NCI-H524 (cell line): ENCODE measurements around the gene ZCCHC4.

Experiments
- DNase-seq, 2 experiments: peaks; one replicate each; lab custom pipeline; 2025; lab: John Stamatoyannopoulos, UW

ZCCHC4 gene

DNA sequence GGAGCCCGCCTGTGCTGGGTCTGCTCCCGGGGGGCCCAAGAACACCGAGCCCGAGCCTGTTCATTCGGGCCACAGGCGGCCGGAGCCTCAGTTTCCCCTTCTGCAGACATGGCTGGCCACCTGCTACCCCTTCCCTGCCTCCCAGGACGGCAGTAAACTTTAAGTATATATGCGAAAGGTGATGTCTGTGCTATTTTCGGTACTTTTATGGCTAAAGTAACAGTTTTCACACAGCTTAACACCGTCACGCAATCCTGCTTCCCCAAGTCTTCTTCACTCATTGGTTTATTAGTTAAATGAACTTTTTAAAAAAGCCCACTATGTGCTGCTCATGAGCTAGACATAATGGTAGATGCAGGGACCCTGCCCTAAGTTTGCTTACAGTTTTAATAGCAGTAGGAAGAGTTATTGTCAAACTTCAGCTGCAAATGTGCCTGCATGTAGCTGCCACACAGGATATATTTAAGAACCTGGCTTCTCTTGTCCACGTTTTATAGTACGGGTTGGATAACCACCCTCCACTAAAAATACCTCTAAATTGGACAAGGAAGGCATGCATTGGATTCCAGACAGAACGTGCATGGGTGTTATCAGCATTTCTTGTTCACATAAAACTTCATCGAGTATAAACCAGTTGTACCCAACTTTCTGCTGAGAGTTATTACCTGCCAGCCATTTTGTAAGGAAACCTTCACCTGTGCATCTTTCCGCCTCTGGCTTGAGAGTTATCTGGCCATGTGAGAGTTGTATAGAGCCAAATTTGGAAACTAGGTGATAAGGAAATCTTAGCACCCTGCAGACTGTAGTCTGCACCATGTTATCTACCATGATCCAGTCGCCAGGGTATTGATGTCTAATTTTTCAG, 65.2 kb downstream of the ZCCHC4 start:
- peak in 1 of 2 experiments; percentile 29 for DNase-seq

DNA sequence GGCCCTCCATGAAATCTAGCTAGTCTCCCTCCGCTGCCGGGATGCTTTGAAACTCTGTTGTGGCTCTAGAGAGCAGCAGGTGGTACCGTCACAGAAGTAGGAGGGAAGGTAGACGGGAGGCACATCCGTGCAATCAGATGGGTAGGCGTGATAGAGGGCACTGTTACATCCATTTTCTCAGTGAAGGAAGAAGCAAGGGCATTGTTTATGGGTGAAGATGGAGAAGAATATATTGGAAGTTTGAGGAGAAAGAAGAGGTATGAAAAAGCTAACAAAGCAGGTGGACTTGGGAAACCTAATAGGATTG, 65.8 kb downstream of the ZCCHC4 start:
- no peak for DNase-seq

DNA sequence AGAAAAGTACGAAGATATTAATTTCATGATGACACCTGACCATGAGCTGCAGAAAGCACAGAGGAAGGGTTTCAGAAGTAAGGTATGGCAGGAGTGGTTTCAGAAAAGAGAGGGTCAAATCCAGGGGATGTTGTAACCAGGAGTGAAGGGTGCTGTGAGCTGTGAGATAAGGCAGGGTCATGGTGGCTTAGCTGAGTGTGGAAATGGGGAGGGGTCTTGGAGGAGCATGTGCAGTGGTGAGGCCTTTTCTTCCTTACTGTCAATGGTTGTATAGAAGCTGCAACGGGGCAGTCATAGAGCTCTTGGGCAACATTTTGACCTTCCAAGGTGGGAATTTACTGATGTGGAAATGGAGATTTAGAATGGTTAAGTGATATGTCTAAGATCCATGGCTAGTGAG, 67.0 kb downstream of the ZCCHC4 start:
- DNase-seq = no peak

DNA sequence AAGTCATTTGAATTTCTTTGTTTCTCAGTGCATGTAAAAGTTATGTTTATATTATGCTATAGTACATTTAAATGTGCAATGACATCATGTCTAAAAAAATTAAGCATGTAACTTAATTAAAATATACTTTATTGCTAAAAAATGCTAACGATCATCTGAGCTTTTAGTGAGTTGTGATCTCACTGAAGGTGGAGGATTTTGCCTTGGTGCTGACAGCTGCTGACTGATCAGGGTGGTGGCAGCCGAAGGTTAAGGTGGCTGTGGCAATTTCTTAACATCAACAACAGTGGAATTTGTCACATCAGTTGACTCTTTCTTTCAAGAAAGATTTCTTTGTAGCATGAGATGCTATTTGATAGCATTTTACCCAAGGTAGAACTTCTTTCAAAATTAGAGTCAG, 71.1 kb downstream of the ZCCHC4 start:
- no peak for DNase-seq

DNA sequence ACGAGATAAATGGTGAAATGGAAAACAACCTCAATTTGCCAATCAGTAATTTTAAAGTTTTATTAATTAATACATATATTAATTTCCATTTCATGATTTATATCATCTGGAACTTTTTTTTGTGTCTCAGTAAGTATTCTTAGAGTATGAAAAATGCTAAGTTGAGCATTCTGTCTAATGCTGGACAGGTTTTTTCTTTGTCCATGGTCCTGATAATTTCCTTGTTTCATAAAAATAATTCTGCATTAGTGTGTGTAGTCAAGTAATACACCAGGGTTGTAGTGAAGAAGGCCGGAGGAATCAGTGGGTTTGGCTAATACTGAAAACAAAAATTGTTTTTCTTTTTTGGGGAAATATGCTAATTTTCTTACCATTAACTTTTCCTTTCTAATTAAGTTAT, 74.4 kb downstream of the ZCCHC4 start:
- no peak for DNase-seq

DNA sequence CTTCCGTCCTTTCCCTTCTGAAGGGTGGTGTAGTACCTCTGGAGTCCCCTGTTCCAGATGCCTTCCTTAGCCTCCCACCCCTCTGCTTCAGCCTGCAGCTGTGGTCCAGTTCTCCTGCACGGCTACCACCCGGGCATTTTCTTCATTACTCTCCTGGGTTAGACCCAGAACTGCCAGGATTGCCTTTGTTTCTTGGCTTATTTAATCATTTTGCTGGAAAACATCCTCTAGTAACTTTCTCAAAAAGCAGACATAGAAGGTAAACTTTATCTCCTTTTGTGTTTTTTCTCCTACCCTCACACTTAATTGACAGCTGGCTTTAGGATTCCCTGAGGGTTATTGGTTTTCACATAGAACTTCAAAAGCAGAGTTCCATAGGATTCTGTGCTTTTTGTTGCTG, 84.7 kb downstream of the ZCCHC4 start:
- no peak for DNase-seq

DNA sequence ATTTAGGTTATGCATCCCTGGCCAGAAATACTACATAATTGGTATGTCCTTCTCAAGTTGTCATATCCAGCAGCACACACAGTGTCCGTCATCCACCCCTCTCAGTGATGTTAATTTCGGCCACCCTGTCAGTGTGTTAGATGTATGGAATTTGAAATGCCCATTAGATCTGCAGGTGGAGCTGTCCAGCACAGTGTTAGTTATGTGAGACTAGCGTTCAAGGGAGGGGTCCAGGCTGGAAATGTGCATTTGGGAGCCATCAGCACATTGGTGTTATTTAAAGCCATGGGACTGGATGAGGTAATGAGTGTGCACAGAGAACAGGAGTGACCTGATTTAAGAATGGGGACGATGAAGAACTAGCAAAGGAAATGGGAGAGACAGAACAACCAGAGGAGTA, 86.9 kb downstream of the ZCCHC4 start:
- DNase-seq = no peak

DNA sequence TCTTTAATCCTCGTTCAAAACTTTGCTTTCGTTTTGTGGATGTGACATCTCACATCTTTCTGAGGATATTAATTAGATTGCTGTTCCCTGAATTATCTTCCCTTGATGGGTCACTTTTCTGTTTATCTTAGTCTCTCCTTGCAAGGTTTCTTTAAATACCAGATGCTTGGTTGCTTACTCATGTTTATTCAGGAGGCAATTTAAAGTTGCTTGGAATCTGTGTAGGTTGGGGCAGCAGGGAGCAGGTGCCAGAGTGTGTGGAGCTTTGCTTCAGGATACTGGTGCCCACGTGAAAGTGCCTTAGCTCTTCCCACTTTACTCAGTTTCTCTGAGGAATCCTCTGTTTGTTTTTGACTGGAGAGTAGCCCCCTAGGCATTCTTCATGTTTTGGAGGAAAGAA, 88.5 kb downstream of the ZCCHC4 start:
- peak in 1 of 2 experiments; percentile 6 for DNase-seq

DNA sequence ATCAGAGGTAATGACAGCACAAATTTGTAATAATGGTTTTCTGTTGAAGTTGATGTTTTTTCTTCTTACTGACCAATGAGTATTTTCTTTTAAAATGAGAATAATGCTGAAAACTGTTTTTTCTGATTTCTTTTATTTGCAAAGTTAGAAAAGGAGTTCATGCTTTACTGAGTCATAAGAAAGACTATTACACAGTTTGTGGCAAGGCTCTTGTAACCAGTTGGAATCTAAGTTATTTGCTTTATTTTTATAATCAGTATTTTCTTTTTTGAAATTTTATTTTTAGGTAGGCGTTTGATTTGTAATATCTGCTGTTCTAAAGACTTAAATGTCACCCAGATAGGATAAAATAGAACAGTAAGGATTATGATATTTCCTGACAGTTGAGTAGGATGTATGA, 89.9 kb downstream of the ZCCHC4 start:
- DNase-seq = no peak

DNA sequence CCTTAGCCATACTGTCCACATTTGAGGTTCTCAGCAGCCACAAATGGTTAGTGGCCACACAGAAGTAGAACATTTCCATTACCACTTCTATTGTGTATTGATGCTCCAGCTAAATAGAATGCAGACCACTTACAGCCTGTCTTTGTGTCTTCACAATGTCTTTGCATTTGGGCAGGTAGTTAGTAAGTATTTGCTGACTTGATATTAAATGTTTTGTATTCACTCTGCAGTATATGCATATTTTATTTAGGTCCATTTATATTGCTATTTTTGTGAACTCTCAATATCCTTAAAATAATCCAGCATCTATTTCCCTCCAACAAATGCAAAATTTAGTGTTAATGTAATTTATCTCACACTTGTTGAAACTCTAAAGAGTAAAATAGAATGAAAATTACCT, 91.1 kb downstream of the ZCCHC4 start:
- no peak for DNase-seq

DNA sequence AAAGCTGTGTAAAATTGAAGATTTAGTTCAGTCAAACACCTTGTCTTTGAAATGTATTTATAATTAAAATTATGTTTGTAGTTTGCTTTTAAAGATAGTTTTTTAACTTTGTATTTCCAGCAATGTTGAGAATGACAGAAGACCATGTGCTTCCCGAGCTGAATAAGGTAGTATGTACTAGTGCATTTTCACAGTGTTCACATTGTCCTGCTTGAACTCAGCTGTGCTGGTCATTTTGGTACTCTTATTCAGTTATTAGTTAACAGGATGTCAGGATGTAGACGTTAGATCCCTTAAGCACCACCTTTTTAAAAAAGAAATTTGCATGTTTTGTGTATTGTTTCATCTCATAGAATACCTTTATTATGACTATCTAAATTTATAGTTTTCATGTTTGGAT, 92.9 kb downstream of the ZCCHC4 start:
- DNase-seq = no peak

DNA sequence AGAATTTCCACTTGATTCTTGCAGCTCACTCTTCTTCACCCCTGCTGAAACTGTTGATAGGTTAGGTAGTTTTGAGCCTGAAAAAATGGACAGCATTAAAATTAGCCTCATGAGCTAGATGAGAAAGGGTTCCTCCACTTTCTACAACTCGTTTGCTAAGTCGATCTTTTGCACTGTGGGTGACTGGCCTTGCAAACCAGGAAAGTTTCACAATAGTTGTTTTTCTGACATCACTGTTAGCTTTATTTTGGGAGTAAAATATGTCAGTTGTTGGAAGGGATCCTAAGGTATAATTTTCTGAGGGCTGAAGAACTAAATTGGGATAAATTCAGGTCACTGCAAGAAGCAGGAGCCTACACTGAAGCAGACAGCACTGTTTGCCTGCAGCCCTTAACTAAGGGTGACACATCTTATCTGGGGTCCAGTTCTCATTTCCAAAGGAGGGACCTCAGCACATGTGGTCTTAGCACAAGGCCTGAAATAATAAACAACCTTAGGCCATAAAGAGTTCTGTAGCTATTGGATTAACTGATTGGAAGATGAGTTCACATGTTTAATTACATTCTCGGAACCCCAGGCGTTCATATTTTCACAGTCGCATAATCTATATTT, 93.6 kb downstream of the ZCCHC4 start:
- DNase-seq = no peak

DNA sequence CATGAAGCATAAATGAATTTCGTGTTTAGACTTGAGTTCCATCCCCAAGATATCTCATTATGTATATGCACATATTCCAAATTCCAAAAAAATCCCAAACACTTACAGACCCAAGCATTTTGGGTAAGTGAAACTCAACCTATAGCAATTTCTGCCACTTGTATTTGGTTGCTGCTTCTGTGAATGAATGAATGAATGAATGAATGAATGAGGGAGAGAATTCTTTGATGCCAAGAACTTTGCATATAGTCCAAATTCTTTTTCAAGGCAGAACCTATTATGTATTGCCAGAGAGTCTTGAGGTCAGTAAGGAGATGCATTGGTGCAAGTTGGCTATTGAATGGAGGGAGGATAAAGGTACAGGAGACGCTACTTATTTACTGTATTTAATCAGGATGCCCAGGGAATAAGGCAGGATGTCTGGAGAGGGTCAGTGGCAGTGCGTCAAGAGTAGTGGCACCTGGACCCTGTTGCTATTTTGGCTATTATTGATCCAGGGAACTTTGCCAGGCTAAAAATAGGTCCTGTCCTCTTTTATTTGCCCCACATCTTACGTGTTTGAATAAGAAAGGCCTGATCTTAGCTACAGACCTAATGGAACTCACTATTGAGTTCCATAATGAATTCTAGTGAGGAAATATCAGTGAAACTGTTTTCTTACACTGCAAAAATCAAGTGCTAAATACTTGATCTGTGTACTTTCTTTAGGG, 98.4 kb downstream of the ZCCHC4 start:
- no peak for DNase-seq

DNA sequence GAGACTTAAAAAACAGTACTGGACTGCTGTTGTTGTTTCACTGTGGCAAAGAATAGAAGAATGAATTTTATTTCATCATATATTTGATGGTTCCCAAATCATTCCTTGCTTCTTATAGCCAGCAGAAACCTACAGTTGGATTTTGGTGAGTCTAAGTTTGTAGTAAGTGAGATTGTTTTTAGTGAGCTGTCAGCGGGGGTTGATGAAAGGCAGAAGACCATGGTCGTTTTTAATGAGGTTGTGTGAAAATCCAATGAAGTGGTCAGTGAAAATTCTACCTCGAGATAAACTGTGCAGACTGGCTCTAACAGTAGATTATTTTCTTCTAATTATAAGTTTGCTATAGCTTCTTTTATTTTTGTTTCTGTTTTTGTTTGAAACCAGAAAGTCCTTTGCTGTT, 100.7 kb downstream of the ZCCHC4 start:
- DNase-seq = no peak

DNA sequence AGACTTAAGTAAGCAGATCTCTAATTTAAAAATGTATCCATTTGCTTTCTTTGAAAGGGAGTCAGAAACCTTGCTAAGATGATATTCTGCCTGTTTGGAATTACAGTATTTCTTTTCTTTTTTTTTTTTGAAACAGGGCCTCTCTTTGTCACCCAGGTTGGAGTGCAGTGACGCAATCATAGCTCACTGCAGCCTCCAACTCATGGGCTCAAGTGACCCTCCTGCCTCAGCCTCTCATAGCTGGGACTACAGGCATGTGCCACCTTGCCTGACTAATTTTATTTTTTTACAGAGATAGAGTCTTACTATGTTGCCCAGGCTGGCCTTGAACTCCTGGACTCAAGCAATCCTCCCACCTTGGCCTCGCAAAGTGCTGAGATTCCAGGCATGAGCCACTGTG, 104.4 kb downstream of the ZCCHC4 start:
- DNase-seq = no peak
